ENCODE measurements around the gene RAB11FIP3.
"Not testable (repeated sequence)": the region's sequence is repeated elsewhere in the genome, so short reads cannot be mapped to it uniquely, and the experiment has no call there.

The RAB11FIP3 gene

DNA sequence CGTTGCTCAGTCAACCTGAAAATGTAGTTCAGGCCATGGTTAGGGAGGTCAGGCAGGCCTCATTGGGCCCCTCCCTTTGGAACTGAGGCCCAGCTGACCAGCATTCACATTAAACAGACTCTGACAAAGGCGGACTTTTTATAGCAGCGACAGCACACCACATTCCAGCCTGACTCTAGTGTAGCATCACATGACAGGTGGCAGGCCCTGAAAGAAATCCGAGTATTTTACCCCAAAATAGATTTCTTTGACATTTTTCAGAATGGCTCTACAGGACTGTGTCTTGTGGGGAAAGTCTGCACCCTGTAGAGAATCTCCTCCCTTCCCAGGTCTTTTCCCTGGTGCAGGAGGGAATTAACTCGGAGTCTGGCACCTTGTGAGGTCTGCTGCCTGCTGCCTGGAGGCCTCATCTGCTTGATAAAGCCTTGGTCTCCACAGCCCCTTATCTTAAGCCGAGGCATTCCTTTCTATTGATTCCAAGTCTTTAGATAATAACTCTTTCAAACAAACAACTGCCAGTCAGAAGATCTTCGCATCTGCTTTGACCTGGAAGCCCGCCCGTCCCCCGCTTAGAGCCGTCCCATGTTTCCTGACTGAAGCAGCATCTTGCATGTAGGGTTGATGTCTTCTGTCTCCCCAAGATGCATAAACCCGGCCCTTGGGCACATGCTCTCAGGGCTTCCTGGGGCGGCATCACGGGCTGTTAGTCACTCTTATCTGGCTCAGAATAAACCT, 58.1 kb downstream of the RAB11FIP3 start:
- FAIRE-seq: no peak
- DNase-seq (ENCODE audit: insufficient read length, low spot score): no peak

- FAIRE-seq (no peak), DNase-seq (ENCODE audit: insufficient read length, low spot score) (no peak)
Measured at GRCh38 chr16:489606-490005, 64.2 kb downstream of the RAB11FIP3 start.

DNA sequence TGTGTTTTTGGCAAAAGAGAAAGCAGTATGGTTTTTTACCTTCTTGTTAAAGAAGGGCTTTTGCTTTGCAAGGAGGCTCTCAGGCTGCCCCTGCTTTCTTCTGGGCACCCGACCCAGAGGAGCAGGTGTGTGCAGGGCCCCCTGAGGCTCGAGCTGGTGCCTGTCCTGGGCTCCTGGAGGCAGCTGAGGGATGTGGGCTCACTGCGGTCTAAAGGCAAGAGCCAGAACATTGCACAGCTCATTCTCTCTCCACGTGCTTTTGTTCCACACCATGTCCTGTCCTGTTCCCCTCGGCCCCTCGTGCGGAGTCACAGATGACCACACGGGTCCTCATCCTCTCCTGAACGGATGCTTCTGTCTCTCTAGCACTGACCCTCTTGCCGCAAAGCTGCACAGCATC, 65.3 kb downstream of the RAB11FIP3 start:
- DNase-seq (ENCODE audit: insufficient read length, low spot score): no peak
- FAIRE-seq: no peak

GRCh38 chr16:491220-491919, 65.9 kb downstream of the RAB11FIP3 start:
- FAIRE-seq: no peak
- DNase-seq (ENCODE audit: insufficient read length, low spot score): no peak

- DNase-seq (ENCODE audit: insufficient read length, low spot score) (no peak), FAIRE-seq (no peak)
Measured at GRCh38 chr16:492211-492875, 66.9 kb downstream of the RAB11FIP3 start.

GRCh38 chr16:494676-495075, 69.2 kb downstream of the RAB11FIP3 start:
- DNase-seq (ENCODE audit: insufficient read length, low spot score): not testable (repeated sequence)
- FAIRE-seq: peak; percentile 94

GRCh38 chr16:495127-495748, 69.8 kb downstream of the RAB11FIP3 start:
- peak; percentile 51 for DNase-seq (ENCODE audit: insufficient read length, low spot score)
- FAIRE-seq: no peak

DNA sequence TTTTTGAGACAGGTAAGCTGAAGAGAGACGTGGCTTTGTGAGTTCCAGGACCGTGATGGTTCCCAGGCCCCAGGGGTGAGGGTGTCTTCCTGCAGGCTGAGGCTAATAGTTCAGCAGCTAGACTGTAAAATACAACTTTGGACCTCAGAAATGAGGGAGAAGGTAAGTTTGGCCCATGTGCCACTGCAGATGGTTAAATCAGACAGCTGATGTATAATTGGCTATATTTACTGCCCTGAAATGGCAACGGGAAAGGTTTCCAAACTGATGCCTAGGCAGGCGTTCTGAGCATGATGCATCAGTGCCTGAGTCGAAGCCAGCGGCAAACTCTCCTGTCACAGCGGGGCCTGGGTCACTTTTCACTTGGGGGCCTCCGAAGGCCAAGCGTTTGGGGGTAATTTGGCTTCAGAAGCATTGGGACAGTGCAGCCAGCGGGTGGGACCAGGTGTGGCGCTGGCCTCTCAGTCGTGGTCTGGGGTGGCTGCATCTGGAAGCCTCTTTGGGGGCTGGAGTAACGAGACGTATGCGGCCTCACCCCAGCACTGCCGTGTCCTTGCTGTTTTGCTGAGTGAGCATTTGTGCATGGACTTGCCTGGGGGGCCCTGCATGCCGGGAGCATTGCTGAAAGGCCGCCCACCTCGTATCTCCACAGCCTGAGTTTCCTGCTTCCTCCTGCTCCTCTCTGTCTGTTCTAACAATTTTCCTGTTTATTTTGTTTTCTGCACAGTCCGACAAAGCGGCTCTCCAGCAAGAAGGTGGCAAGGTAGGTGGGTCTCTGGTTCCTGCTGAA, 70.8 kb downstream of the RAB11FIP3 start:
- FAIRE-seq (no peak), DNase-seq (ENCODE audit: insufficient read length, low spot score) (no peak)

DNA sequence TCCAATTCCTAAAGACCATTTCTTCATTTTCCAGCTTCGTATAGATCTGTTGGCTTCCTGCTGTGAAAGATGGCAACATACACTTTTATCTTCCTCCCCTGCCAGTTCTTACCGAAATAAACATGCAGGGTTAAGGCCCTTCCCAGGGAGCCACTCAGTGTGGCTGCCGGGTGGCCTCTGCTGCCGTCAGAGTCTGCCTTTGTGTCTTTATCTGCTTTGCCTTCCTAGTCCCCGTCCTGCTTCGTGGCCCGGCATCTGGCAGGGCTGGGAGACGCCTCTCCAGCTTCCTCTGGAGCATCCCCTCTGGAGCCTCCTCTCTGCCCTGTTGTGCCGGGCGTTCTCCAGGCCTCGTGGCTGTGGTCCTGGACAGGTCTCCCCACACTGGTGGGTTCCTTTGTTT, 71.8 kb downstream of the RAB11FIP3 start:
- FAIRE-seq (no peak), DNase-seq (ENCODE audit: insufficient read length, low spot score) (no peak)

DNA sequence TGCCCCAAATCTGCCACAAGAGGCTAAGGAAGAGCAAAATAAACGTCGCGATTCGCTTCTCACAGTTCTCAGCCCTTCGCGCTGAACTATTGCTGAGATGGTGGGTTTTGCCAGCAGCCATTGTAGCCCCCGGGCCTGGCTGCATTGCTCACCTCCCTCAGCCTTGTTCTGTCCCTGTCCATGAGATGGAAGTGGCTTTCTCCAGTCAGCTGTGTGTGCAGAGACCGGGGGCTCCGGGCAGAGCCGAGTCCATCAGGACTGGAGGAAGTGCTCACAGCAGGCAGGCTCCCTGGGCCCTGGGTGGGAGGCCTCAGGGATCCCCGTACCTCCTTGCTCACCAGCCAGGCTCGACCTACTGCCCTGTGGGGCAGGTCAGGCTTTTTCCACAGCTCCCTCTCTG, 74.5 kb downstream of the RAB11FIP3 start:
- FAIRE-seq (no peak), DNase-seq (ENCODE audit: insufficient read length, low spot score) (no peak)

DNA sequence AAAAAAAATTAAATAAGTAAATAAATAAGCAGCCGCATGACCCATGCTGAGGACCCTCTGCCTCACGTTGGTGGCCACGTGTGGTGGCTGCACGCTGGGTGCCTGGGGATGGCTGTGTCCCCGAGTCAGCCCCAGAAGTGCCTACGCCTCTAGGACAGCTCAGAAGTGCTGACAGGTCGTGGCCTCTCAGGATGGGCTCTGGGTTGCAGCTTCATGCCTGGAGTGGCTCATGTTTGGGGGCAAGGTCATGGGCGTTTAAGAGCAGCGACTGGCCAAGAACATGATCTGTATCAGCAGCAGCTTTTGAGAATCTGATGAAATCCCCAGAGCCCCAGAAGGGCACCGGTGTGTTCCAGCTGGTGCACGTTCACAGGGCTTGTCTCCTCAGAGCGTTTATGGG, 75.3 kb downstream of the RAB11FIP3 start:
- FAIRE-seq (no peak), DNase-seq (ENCODE audit: insufficient read length, low spot score) (no peak)

DNA sequence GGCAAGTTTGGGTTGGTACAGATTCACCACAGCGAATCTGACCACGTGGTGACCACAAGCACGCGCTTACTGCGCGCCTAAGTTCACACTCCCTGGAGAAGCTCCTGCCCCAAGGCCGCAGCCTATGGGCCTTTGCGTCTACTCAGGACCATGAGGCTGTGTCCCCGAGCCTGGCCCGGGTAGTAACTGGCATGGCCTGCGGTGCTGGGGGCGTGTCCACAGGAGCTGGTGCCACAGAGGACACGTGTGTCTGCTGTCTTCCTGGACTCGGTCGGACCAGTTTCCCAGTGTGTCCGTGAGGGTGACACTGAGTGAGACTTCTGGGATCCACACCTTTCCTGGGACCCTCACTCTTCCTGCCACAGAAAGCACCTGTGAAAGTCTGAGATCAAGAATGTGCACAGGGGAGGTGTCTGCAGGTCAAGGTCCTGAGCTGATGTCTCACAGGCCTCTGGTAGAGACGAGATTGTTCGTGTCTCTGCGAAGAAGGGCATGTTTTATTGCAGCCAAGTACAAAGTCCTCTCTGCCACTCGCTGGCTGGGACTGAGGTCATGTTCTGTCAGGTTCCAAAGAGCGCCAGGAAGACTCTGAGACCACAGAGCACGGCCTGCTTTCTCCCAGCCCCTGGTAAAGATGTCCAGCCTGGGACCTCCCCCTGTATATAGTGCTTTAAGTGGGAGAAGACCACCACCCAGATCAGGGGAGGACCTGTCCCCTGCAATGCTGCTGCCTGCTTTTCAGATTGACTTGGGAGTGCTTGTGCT, 76.9 kb downstream of the RAB11FIP3 start:
- DNase-seq (ENCODE audit: insufficient read length, low spot score) (no peak), FAIRE-seq (no peak)

DNA sequence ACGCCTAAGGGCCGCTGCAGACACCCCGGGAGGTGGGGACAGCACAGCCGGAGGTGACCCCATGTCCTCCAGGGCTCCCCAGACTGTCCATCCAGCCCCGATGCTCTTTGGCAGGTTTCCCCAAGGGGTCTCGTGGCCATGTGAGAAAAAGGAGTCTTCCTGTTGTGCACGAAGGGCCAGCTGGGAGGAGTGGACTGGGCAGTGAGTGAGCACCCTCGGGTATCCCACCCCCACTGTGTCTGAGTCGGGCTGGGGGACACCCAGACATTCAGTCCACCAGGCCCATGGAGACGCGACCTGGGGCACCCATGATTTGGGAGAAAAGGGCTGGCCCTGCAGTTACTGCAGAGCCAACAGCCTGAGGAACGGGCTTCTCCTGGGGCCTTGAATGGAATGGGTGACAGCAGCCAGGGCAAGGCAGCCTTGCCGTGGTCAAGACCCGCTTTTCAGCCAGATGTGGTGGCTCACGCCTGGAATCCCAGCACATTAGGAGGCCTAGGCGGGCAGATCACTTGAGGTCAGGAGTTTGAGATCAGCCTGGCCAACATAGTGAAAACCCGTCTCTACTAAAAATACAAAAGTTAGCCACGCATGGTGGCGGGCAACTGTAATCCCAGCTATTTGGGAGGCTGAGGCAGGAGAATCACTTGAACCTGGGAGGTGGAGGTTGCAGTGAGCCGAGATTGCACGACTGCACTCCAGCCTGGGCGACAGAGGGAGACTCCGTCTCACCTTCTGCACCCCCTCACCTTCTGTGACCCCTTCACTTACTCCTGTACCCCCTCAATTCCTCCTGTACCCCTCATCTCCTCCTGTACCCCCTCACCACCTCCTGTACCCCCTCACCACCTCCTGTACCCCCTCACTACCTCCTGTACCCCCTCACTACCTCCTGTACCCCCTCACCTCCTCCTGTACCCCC, 78.0 kb downstream of the RAB11FIP3 start:
- FAIRE-seq: no peak
- DNase-seq (ENCODE audit: insufficient read length, low spot score): no peak

DNA sequence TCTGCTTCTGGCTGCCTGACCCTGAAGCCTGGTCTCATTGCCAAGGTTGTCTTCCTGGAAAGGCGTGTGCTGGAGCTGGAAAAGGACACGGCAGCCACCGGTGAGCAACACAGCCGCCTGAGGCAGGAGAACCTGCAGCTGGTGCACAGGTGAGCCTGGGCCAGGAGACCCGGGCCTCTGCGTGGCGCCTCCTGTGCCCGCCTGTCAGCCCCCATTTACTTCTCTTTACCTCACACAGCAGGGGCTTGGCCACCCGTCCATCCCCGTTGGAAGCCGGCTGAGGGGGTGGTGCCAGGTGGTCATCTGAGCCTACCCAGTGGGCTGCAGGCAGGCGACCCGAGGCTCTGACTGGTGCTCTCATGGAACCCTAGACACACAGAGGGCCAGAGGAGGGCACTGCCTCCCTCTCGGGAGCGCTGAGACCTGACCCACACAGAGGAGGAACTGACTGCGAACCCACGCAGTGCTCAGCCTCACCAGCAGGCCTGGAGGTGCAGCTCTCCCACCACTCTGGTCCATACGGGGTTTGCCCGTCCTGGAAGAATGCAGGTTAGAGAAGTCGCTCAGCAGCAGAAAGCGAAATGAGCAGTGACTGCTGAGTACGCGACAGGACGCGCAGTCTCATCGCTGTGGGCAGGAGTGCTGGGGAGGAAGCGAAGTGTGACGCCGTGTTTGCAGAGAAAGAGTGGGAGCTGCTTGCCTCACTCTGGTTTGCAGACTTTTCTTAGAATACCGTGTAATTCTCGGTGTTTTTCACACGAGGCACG, 80.2 kb downstream of the RAB11FIP3 start:
- FAIRE-seq (no peak), DNase-seq (ENCODE audit: insufficient read length, low spot score) (no peak)

DNA sequence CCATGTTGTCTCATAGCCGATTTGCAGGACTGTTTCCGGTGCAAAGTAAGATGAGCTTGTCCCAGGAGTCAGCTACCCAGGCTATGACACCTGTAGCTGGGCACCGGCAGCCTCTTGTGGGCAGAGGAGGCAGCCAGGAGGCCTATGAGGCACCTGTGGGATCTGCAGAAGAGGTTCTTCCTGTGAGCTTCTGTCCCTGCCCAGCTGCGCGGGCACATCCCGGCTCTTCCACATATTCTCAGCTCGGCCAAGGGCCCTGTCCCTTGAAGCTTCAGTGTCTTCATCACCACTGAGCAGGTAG, 80.7 kb downstream of the RAB11FIP3 start:
- FAIRE-seq (no peak), DNase-seq (ENCODE audit: insufficient read length, low spot score) (no peak)

DNA sequence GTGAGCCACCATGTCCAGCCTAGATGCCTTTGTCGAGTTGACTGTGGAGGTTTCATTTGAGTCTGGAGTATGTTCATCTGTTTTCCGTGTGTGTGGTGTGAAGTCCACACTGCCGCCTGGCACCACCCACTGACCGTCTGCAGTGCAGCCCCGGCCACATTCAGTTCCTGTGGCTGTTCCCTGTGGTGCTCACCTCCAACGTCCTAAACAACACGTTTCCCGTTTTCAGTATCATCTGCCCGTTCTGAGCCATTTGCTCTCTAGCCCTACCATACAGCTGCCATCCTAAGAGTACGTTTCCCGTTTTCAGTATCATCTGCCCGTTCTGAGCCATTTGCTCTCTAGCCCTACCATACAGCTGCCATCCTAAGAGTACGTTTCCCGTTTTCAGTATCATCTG, 82.1 kb downstream of the RAB11FIP3 start:
- FAIRE-seq: peak; percentile 51
- not testable (repeated sequence) for DNase-seq (ENCODE audit: insufficient read length, low spot score)

- DNase-seq (ENCODE audit: insufficient read length, low spot score): no peak
- FAIRE-seq: no peak
Measured at GRCh38 chr16:507996-508395, 82.5 kb downstream of the RAB11FIP3 start.
